GM18526 (cell line): Measurements from ENCODE around the gene ISG15.
A peak's percentile ranks its signal among the peaks of the same experiment; 100 is the strongest.

Experiments
- POLR2A ChIP-seq: IDR thresholded peaks from 3 replicates; pipeline ENCODE4 v1.6.1; 2011; ENCODE audit not compliant: insufficient read length; ENCODE audit errors: extremely low read depth

Gene ISG15

DNA sequence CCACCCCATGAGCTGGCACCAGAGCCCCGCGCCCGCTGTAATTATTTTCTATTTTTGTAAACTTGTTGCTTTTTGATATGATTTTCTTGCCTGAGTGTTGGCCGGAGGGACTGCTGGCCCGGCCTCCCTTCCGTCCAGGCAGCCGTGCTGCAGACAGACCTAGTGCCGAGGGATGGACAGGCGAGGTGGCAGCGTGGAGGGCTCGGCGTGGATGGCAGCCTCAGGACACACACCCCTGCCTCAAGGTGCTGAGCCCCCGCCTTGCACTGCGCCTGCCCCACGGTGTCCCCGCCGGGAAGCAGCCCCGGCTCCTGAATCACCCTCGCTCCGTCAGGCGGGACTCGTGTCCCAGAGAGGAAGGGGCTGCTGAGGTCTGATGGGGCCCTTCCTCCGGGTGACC, 41.7 kb downstream of the ISG15 start:
- no peak for TF ChIP-seq POLR2A

GRCh38 chr1:1055841-1056736, 42.8 kb downstream of the ISG15 start:
- no peak for TF ChIP-seq POLR2A

DNA sequence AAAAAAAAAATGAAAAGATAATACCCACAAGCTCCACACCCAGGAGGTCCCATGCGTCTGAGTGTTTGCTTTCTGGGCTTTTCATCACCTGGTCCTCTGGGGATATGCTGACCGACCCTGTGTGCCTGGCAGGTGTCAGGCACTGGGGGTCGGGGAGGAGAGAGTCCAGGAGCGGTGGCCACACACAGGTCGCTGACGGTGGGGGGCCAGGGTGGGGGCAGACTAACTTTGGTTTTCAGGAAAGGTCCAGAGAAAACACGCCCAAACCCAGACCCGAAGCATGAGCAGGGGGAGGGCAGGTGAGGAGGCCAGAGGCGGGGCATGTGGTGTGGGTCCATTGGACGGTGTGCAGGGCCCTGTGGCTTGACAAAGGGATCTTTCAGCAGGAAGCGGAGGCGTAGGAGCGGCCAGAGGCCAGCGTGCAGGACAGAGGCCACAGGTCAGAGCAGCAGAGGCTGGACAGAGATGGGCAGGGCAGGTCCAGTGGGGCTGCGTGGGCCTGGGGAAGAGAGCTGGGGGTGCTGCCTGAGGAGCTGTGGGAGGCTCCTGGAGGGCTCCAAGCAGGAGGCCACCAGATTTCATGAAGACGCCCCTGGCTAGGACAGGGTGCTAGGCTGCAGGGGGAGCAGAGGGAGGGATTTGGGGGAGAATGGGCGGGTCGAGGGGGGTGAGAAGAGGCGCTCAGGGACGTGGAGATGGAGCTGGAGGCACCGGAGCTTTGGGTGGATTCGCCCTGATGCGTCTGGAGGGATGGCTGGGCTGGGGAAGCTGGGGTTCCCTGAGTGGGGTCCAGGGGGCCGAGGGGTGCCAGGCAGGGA, 45.0 kb downstream of the ISG15 start:
- no peak for TF ChIP-seq POLR2A

GRCh38 chr1:1058921-1059493, 45.7 kb downstream of the ISG15 start:
- TF ChIP-seq POLR2A: no peak

- TF ChIP-seq POLR2A: peak; percentile 44
Measured at GRCh38 chr1:1059494-1060280, 46.4 kb downstream of the ISG15 start.

DNA sequence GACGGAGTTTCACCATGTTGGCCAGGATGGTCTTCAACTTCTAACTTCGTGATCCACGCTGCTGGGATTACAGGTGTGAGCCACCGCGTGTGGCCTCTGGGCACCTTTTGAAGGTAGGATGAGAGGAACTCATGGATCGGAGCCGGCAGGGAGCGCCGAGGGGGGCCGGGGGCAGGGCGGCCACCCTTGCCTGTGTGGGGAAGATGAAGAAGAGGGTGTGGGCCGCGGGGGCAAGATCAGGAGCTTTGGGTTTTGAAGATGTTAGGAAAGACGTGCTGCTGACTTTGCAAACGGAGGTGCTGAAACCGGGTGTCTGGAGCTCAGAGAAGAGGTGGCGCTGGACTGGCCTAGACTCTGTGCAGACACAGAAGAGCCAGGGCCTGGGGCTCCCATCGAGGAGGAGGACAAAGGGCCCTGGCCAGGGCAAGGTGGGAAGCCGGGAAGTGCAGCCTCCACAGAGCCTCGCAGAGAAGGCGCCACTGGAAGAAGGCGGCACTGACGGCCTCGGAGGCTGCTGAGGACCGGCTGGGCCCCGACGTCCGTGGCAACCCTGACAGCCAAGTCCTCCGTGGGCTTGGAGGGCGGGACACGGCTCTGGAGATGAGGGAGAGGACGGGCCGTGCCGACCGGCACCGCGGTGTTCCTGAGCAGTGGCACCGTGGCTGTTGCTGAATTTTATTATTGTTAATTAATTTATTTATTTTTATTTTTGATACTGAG, 47.1 kb downstream of the ISG15 start:
- no peak for TF ChIP-seq POLR2A

DNA sequence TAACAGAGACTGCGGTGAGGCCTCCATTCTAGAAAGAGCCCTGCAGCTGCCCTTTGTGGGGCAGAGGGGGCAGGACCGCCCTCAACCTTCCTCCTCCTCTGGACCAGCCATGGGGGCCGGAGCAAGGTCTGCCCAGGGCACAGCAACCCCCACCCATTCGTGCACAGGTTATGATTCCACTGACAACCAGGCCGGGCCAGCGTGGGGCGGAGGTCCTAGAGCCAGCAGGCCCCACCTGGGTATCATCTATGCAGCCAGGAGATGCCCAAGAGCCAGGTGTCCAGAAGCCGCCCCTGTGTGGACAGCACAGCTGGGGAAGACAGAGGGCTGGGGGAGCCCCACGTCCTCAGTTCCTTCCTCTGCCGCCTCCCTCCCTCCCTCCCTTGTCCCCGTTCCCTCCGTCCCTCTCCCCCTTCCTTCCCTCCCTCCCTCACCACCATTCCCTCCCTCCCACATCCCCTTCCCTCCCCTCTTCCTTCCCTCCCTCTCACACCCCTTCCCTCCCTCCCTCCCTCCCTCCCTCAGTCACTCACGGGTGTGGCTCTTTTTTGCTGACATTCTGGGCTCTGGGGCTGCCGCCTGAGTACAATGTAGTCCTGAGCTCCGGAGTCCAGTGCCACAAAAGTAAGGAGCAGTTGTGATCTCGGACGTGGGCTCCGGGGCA, 48.5 kb downstream of the ISG15 start:
- TF ChIP-seq POLR2A: no peak

DNA sequence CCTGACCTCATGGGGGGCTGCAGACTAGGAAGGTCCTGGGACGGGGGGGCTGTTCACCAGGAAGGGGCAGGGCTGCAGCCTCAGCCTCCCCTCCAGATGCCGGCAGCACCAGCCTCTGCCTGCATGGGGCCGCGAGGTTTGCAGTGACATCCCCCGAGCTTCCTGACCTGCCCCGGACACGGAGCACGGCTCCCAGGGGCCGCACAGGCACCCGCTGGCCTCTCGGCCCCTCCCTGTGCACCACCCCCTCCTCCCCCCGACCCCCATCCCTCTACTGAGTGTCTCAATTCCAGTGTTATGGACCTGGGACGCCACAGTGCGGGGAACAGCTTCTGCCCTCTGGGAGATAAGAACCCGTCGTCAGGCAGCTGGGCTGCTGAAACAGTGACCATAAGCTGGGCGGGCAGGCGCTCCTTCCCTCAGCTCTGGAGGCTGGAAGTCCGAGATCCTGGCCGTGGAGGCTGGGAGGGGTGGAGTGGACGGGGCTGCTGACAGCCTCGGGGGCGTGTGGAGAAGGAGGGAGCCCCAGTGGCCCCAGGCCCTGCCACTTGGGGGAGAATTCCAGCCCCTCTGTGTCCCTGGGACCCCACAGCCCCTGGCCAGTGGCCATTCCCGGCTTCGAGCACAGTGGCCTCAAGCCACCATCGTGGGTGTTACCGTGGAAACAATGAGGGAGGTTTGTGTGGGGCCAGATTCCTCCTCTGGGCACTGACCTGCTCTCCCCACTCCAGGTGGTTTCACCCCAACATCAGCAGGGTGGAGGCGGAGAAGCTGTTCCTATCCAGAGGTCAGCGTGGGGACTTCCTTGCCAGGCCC, 49.3 kb downstream of the ISG15 start:
- no peak for TF ChIP-seq POLR2A

- no peak for TF ChIP-seq POLR2A
Measured at GRCh38 chr1:1063261-1063944, 50.1 kb downstream of the ISG15 start.
